Activated naive CD8-positive, alpha-beta T cell treated with anti-CD3 and anti-CD28 coated beads, Interleukin-2, amount 50 U/mL, for 24 hours (primary cell): Measurements from ENCODE around the gene BMP3.

Experiments used
- ATAC-seq: fragments of 150-1000 bp; cut with Tn5 transposase; one replicate; pipeline ENCODE4 v1.10.0; 2021
- DNase-seq: peaks from one replicate; pipeline ENCODE4 v3.0.0; 2021
- H3K27ac Mint-ChIP-seq: one replicate; pipeline ENCODE4 v1.8.0; 2021; ENCODE audit warnings: mild to moderate bottlenecking, mixed read lengths
- H3K27me3 Mint-ChIP-seq: one replicate; pipeline ENCODE4 v1.8.0; 2021; ENCODE audit warnings: mixed read lengths
- H3K36me3 Mint-ChIP-seq: one replicate; pipeline ENCODE4 v1.8.0; 2021; ENCODE audit warnings: low read depth, mixed read lengths
- H3K4me1 Mint-ChIP-seq: one replicate; pipeline ENCODE4 v1.8.0; 2021; ENCODE audit warnings: mixed read lengths
- H3K4me3 Mint-ChIP-seq: one replicate; pipeline ENCODE4 v1.8.0; 2021; ENCODE audit warnings: mild to moderate bottlenecking, moderate library complexity, mixed read lengths
- H3K9me3 Mint-ChIP-seq: one replicate; pipeline ENCODE4 v1.8.0; 2021; ENCODE audit warnings: mixed read lengths

BMP3 gene

DNA sequence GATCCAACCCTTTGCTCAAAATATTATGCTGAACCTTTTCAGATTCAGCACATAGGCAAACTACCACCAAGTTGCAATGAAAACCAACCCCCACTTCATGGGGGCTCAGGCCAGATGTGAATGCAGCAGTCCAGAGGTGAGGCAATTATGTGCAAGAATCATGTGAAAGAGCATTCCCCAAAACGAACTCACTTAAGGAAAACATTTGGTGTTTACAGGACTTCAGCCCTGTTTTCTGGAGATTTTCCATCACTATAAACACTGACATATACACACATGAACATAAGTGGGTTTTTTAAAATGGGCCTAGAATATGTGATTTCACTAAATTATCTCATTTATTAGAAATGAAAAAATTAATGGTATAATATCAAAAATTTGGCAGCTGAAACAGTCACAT lies 31.5 kb downstream of the BMP3 start:
- Mint-ChIP-seq H3K4me1 (peaks cover 2% of the 10 kb centered on the region), H3K27ac (no peak overlapping the region), H3K9me3 (no peaks in the 10 kb centered on the region), H3K36me3 (no peaks in the 10 kb centered on the region), H3K4me3 (no peak overlapping the region), H3K27me3 (peaks cover 17% of the 10 kb centered on the region)
- ATAC-seq (no peak), DNase-seq (no peak)

DNA sequence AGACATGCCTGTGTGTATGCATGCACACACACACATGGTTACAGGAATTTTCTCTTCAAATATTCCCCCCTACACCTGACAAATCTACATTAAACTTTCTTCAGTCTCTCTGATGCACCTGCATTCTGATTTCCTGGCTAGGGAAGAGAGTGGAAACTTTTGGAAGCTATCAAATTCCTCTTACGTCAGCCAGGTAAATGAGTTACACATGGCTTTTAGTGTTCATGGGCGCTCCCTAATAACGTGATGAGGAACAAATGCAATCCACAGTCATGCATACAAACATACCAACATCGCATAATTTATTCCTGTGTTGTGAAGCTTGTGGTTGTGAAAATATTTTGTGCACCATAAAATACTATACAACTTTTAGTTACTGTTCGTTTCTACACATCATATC lies 34.9 kb downstream of the BMP3 start:
- Mint-ChIP-seq H3K27me3 (peaks cover 10% of the 10 kb centered on the region), H3K4me1 (peaks cover 2% of the 10 kb centered on the region), H3K9me3 (no peaks in the 10 kb centered on the region), H3K36me3 (no peaks in the 10 kb centered on the region), H3K4me3 (no peak overlapping the region), H3K27ac (no peak overlapping the region)
- DNase-seq (no peak), ATAC-seq (no peak)

DNA sequence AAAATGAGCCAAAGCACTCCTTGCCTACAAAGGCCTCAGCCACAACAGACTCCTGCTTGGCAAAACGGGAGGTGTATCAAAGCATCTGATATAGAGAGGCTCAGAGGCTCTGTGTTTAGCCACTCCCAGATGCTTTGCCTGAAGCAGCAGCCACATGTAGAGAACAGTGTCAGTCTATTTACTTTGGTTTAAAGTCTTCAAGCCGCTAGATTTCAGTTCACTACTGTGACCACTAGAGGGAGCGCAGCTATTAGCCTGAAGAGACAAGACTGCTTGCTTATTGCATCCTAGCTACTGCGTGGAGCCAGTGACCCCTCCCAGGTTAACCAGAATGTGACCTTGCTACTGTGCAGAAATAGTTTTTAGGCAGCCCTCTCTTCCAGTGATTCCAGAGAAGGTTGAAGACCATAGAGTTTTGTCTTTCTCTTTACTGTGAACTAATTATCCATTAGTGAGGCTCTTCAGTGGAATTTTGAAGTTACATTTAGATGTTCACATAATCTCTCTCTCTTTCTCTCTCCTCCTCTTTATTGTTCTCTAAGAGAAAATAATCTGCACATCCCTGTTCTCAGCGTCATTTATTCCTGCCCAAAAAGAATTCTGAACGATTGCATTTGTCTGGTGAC lies 39.3 kb downstream of the BMP3 start:
- no peak overlapping the region for H3K4me3 Mint-ChIP-seq
- H3K36me3 Mint-ChIP-seq: no peaks in the 10 kb centered on the region
- peaks cover 12% of the 10 kb centered on the region for H3K27me3 Mint-ChIP-seq
- ATAC-seq (peak; percentile 69), DNase-seq (peak; percentile 37)
- H3K4me1 Mint-ChIP-seq: no peaks in the 10 kb centered on the region
- no peak overlapping the region for H3K27ac Mint-ChIP-seq
- no peaks in the 10 kb centered on the region for H3K9me3 Mint-ChIP-seq

DNA sequence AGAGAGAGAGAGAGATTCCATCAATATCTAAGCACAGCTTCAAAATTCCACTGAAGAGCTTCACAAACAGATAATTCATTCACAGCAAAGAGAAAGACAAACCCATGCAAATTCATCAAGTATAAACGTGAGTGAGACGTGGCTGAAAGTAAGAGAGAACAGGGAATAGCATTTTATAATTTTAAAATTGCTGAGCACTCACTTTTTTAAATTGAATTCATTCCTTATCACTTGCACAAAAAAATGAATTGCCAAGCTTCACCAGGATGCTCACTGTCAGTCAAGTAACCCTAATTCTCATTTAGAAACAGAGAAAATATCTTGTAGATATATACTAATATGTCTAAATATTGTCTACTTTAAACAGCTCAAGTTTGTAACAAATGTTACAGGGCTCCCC lies 40.5 kb downstream of the BMP3 start:
- Mint-ChIP-seq H3K9me3 (no peaks in the 10 kb centered on the region), H3K27me3 (peaks cover 9% of the 10 kb centered on the region), H3K27ac (no peak overlapping the region), H3K36me3 (no peaks in the 10 kb centered on the region), H3K4me1 (no peaks in the 10 kb centered on the region), H3K4me3 (no peak overlapping the region)
- ATAC-seq (no peak), DNase-seq (no peak)

DNA sequence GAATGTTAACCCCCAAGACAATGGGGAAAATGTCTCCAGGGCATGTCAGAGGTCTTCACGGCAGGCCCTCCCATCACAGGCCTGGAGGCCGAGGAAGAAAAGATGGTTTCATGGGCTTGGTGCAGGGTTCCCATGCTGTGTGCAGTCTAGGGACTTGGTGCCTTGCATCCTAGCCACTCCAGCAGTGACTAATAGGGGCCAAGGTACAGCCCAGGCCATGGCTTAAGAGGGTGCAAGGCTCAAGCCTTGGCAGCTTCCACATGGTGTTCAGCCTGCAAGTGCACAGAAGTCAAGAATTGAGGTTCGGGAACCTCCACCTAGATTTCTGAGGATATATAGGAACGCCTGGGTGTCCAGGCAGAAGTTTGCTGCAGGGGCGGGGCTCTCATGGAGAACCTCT lies 50.6 kb downstream of the BMP3 start:
- Mint-ChIP-seq H3K36me3 (no peaks in the 10 kb centered on the region), H3K4me1 (no peaks in the 10 kb centered on the region), H3K9me3 (no peaks in the 10 kb centered on the region), H3K27me3 (peaks cover 2% of the 10 kb centered on the region), H3K4me3 (no peak overlapping the region), H3K27ac (no peak overlapping the region)
- ATAC-seq: no peak
- no peak for DNase-seq

DNA sequence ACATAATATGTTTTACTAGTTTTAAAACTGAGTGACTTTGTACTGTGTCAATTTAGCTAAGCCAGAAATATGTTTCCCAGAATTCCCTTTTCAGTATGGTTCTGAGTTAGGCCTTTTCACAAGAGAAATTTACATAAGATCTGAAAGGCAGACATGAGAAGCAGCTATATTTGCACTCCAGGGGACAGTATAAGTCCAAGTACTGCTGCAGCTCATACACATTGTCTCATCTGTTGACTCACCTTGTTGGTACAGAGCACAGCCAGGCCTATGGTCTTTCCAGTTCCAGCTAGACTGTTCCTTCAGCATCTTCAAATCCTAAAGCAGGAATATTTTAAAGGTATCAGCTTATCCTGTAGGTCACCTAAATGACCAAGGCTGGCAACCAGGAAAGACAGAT lies 53.5 kb downstream of the BMP3 start:
- H3K36me3 Mint-ChIP-seq: no peaks in the 10 kb centered on the region
- ATAC-seq (no peak), DNase-seq (no peak)

DNA sequence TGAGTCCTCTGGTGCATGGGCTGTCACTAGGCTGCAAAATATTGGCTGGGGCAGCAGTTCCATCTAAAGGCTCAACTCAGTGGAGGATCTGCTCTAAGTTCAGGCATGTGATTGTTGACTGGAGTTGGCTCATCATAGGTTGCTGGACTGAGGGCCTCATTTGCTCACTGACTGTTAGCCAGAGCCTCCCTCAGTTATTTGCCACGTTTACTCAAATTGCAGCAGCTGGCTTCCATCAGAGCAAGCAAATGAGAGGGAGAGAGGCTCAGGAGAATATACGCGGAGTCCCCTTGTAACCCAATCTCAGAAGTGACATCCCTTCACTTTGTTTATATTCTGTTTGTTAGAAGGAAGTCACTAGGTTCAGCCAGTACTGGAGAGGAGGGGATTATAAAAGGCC lies 54.1 kb downstream of the BMP3 start:
- no peak for DNase-seq
- H3K36me3 Mint-ChIP-seq: no peaks in the 10 kb centered on the region
- no peak for ATAC-seq
- no peaks in the 10 kb centered on the region for H3K9me3 Mint-ChIP-seq
- H3K27ac Mint-ChIP-seq: no peak overlapping the region
- no peaks in the 10 kb centered on the region for H3K4me1 Mint-ChIP-seq
- no peak overlapping the region for H3K4me3 Mint-ChIP-seq
- peaks cover 2% of the 10 kb centered on the region for H3K27me3 Mint-ChIP-seq

More for the DNA sequence above, 53.5 kb downstream of the BMP3 start:
- peaks cover 2% of the 10 kb centered on the region for H3K27me3 Mint-ChIP-seq
- H3K9me3 Mint-ChIP-seq: no peaks in the 10 kb centered on the region
- no peaks in the 10 kb centered on the region for H3K4me1 Mint-ChIP-seq
- H3K4me3 Mint-ChIP-seq: no peak overlapping the region
- no peak overlapping the region for H3K27ac Mint-ChIP-seq

DNA sequence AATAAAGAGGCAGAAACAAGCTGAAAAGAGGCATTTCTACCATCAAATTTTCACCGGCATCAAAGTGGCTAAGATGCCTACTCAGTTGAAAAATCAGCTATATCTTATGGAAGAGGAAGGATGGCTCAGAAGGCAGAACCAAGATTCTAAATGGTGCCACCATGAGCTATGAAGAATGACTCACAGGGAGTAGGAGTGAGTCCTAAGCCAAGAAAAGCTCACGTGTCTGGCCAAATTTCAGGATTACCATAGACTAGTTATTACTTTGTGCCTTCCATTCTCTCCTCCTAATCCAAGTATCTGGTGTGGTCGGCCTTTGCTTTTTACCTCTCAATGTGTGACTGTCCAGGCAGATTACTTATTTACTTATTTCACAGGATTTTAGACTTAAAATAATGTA lies 54.8 kb downstream of the BMP3 start:
- peaks cover 2% of the 10 kb centered on the region for H3K27me3 Mint-ChIP-seq
- ATAC-seq: no peak
- H3K27ac Mint-ChIP-seq: no peak overlapping the region
- no peaks in the 10 kb centered on the region for H3K9me3 Mint-ChIP-seq
- no peaks in the 10 kb centered on the region for H3K4me1 Mint-ChIP-seq
- no peaks in the 10 kb centered on the region for H3K36me3 Mint-ChIP-seq
- no peak for DNase-seq
- no peak overlapping the region for H3K4me3 Mint-ChIP-seq

DNA sequence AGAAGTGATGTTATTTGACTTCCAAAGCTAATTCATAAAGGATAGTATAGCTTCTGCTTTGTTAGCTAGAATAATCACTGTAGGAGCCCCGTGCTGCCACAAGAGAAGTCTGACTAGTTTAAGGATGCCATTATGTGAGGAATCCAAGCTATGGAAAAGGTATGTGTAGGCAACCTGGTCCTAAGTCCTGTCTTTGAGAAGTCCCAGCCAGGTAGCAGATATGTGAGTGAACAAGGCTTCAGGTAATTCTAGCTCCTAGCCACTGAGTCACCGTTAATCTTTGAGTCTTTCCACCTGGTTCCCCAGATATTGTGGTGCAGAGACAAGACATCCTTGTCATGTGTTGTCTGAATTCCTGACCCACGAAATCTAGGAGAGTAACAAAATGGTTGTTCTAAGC lies 55.5 kb downstream of the BMP3 start:
- no peak overlapping the region for H3K4me3 Mint-ChIP-seq
- no peak overlapping the region for H3K27ac Mint-ChIP-seq
- no peak for ATAC-seq
- no peaks in the 10 kb centered on the region for H3K9me3 Mint-ChIP-seq
- H3K27me3 Mint-ChIP-seq: peaks cover 2% of the 10 kb centered on the region
- no peaks in the 10 kb centered on the region for H3K36me3 Mint-ChIP-seq
- H3K4me1 Mint-ChIP-seq: no peaks in the 10 kb centered on the region
- no peak for DNase-seq

DNA sequence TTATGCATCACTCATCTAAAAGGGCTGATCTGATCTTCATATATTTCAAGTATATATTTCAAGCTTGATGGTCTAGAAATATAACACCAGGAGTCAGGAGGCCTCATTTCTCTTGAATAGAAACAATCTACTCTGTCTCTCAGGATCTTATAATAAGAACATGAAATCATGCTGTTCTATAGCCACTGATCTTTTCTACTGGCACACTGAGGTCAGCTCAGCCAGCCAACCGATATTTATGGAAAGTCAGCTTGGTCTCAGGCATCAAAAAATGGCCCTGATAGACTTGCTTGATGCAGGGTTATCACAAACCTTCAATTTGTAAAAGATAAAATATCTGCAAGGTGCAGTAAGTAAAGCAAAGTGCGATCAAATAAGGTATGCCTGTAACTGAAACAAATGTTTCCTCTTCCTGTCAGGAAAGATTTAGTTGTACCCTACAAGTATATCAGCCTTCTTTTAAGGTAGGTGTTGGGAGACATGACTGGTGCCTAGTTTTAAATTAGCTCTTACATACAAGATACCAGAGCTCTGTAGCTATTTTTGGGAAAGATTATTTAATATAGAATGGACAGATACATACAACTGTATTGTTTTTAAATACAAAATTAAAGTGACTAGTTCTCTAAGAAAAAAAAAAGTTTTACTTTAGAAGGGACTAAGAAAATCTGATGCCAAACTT lies 63.4 kb downstream of the BMP3 start:
- DNase-seq (no peak), ATAC-seq (no peak)
- H3K27me3 Mint-ChIP-seq: peaks cover 5% of the 10 kb centered on the region
- H3K27ac Mint-ChIP-seq: no peak overlapping the region
- no peaks in the 10 kb centered on the region for H3K36me3 Mint-ChIP-seq
- no peaks in the 10 kb centered on the region for H3K9me3 Mint-ChIP-seq
- no peaks in the 10 kb centered on the region for H3K4me1 Mint-ChIP-seq
- no peak overlapping the region for H3K4me3 Mint-ChIP-seq

DNA sequence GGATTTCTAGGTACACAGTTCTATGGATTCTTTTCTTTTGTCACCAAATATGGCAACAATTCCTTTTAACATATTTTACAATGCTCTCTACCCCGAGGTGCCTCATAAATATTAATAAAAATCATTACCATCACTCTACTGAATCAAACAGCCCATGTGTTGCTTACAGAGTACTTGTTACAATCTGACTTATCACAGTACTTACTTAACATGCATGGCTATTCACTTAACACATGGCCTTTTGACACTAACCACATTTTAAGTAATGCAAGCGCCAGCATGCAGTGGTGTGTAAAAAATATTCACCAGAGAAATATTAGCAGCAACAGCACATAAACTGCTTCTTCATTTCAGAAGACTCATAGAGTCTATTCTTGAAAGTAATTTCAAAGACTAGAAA lies 64.9 kb downstream of the BMP3 start:
- Mint-ChIP-seq H3K27me3 (peaks cover 7% of the 10 kb centered on the region), H3K4me1 (no peaks in the 10 kb centered on the region), H3K36me3 (no peaks in the 10 kb centered on the region), H3K4me3 (no peak overlapping the region), H3K9me3 (no peaks in the 10 kb centered on the region), H3K27ac (no peak overlapping the region)
- no peak for ATAC-seq
- no peak for DNase-seq

DNA sequence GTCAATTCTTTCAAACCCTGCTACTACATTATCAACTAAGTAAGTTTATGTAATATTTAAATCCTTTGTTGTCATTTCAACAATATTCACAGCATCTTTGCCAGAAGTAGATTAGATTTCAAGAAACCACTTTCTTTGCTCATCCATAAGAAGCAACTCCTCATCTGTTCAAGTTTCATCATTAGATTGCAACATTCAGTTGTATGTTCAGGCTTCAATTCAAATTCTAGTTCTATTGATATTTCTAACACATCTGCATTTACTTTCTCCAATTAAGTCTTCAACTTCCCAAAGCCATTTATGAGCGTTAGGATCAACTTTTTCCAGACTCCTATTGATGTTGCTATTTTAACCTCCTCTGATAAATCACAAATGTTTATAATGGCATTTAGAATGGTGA lies 66.1 kb downstream of the BMP3 start:
- H3K9me3 Mint-ChIP-seq: no peaks in the 10 kb centered on the region
- DNase-seq: no peak
- no peaks in the 10 kb centered on the region for H3K4me1 Mint-ChIP-seq
- H3K27me3 Mint-ChIP-seq: peaks cover 7% of the 10 kb centered on the region
- no peaks in the 10 kb centered on the region for H3K36me3 Mint-ChIP-seq
- no peak overlapping the region for H3K4me3 Mint-ChIP-seq
- H3K27ac Mint-ChIP-seq: no peak overlapping the region
- ATAC-seq: no peak

DNA sequence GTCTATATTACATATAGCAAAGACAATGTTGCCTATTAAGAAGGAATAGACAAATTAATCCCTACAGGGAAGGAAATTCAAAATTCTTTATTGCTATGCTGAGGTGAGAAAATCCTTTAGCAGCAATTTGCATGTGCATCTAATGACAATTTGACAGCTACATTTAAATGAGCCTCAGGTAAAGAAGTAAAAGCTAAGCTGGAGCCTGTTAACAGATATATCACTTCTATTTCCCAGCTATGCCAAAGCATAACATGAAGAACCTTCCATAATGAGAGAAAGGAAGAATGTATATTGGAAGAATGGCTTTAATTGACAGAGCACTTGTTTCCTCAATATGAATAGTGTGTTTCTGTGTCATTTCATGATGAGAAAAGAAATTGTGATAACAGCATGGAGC lies 71.6 kb downstream of the BMP3 start:
- Mint-ChIP-seq H3K27ac (no peak overlapping the region), H3K4me3 (no peak overlapping the region), H3K27me3 (peaks cover 3% of the 10 kb centered on the region), H3K9me3 (no peaks in the 10 kb centered on the region), H3K4me1 (no peaks in the 10 kb centered on the region), H3K36me3 (no peaks in the 10 kb centered on the region)
- ATAC-seq: no peak
- no peak for DNase-seq

DNA sequence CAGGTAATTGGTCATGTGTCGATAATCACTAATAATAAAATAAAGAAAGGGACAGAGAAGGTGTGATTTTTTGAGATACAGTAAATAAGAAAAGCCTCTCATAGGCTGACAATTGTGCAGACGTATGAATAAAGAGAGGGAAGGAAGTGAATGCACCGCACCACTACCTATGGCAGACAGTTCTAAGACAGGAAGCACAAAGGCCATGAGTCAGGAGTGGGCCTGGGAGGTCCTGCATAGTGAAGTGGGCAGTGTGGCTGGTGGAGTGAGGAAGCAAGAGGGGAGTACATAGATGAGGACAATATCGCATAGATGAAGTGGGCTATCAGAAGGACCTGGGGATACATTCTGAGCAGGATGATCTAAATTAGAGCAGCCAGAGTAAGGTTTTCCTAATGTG lies 75.6 kb downstream of the BMP3 start:
- no peak overlapping the region for H3K4me3 Mint-ChIP-seq
- no peaks in the 10 kb centered on the region for H3K4me1 Mint-ChIP-seq
- no peak for ATAC-seq
- H3K27ac Mint-ChIP-seq: no peak overlapping the region
- no peaks in the 10 kb centered on the region for H3K9me3 Mint-ChIP-seq
- peaks cover 2% of the 10 kb centered on the region for H3K27me3 Mint-ChIP-seq
- DNase-seq: no peak
- H3K36me3 Mint-ChIP-seq: no peaks in the 10 kb centered on the region
